Measurements from ENCODE around the gene C17orf67. TPM values are rescaled to one million over a fixed set of nuclear protein-coding genes. Genes with fewer than 3 reads are reported as not detected.

C17orf67 gene
- total RNA-seq, 1 experiment from 2014 or later: 2.9 TPM

- 0 out of 2 replicates have a peak, but pooled peaks cover 6% of the 10 kb centered on the region for H3K4me1 ChIP-seq
- Mint-ChIP-seq H3K9me3 (ENCODE audit: unreplicated experiment) (no peaks in the 10 kb centered on the region), H3K27me3 (ENCODE audit: insufficient read depth, unreplicated experiment) (no peaks in the 10 kb centered on the region), H3K36me3 (ENCODE audit: insufficient read depth, unreplicated experiment) (peaks cover 13% of the 10 kb centered on the region), H3K4me3 (ENCODE audit: unreplicated experiment) (no peak overlapping the region), H3K4me1 (ENCODE audit: low read depth, unreplicated experiment) (no peaks in the 10 kb centered on the region), H3K27ac (ENCODE audit: unreplicated experiment) (no peak overlapping the region)
- intact Hi-C loops (cut with micrococcal nuclease; ENCODE audit: unreplicated experiment): loop anchor here (1.0 to 5.0 kb wide), 2 partner anchors 47 to 76 kb away; no protein-coding TSS in a partner anchor
- no peak overlapping the region for H3K4me3 ChIP-seq (ENCODE audit: low read depth, low read length)
- ChIA-PET CTCF (no interaction called here), POLR2A (no interaction called here)
- BruUV-seq (replicated peaks): no TSS peak
- DNase-seq: no peak
- TF ChIP-seq, protein P1, sequence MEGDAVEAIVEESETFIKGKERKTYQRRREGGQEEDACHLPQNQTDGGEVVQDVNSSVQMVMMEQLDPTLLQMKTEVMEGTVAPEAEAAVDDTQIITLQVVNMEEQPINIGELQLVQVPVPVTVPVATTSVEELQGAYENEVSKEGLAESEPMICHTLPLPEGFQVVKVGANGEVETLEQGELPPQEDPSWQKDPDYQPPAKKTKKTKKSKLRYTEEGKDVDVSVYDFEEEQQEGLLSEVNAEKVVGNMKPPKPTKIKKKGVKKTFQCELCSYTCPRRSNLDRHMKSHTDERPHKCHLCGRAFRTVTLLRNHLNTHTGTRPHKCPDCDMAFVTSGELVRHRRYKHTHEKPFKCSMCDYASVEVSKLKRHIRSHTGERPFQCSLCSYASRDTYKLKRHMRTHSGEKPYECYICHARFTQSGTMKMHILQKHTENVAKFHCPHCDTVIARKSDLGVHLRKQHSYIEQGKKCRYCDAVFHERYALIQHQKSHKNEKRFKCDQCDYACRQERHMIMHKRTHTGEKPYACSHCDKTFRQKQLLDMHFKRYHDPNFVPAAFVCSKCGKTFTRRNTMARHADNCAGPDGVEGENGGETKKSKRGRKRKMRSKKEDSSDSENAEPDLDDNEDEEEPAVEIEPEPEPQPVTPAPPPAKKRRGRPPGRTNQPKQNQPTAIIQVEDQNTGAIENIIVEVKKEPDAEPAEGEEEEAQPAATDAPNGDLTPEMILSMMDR (IDR thresholded peaks at IDR 0.05; ENCODE audit: insufficient read depth in 1 of 2, low read depth in 1 of 2, low read length in 1 of 2, severe bottlenecking in 1 of 2, unreplicated experiment in 1 of 2): peak in 1 of 2 experiments; percentile 17
- no peaks in the 10 kb centered on the region for H3K27me3 ChIP-seq (replicated peaks; ENCODE audit: control insufficient read depth, insufficient read depth, low read length)
- no peaks in the 10 kb centered on the region for H3K36me3 ChIP-seq (ENCODE audit: control insufficient read depth, insufficient read depth, low read length)
- no peaks in the 10 kb centered on the region for H3K9me3 ChIP-seq
Observed at GRCh38 chr17:56866496-56866895, 32.8 kb upstream of the C17orf67 start.

DNA sequence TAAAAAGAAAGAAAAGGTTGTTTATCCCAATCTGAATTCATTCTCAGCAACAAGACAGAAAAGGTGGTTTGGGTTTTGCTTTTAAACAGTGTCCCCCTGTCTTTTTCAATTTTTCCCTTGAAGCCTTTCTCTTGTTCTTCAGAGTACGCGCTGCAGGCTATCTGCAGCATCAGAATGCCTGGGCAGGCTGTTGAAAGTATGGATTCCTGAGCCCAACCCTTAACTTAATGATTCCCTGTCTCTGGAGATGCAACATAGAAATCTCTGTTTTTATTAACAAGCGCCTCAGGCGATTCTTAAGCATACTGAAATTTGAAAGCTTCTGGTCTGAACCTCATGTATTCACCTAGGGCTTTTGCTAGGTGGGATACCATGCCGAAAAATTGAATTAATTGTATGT, 32.4 kb upstream of the C17orf67 start:
- Histone ChIP-seq H3K9me3 (no peaks in the 10 kb centered on the region), H3K36me3 (ENCODE audit: control insufficient read depth, insufficient read depth, low read length) (no peaks in the 10 kb centered on the region), H3K4me3 (ENCODE audit: low read depth, low read length) (no peak overlapping the region), H3K27me3 (replicated peaks; ENCODE audit: control insufficient read depth, insufficient read depth, low read length) (no peaks in the 10 kb centered on the region), H3K4me1 (0 out of 2 replicates have a peak, but pooled peaks cover 6% of the 10 kb centered on the region)
- Mint-ChIP-seq H3K27me3 (ENCODE audit: insufficient read depth, unreplicated experiment) (no peaks in the 10 kb centered on the region), H3K27ac (ENCODE audit: unreplicated experiment) (no peak overlapping the region), H3K36me3 (ENCODE audit: insufficient read depth, unreplicated experiment) (peaks cover 17% of the 10 kb centered on the region), H3K4me3 (ENCODE audit: unreplicated experiment) (no peak overlapping the region), H3K9me3 (ENCODE audit: unreplicated experiment) (no peaks in the 10 kb centered on the region), H3K4me1 (ENCODE audit: low read depth, unreplicated experiment) (no peaks in the 10 kb centered on the region)
- CTCF ChIA-PET: no interaction called here
- intact Hi-C loops (cut with micrococcal nuclease; ENCODE audit: unreplicated experiment): loop anchor here (1.0 to 5.0 kb wide), 2 partner anchors 47 to 76 kb away; no protein-coding TSS in a partner anchor
- no TSS peak for BruUV-seq (replicated peaks)
- DNase-seq: no peak
- TF ChIP-seq, protein P1 (IDR thresholded peaks at IDR 0.05; ENCODE audit: insufficient read depth in 1 of 2, low read depth in 1 of 2, low read length in 1 of 2, severe bottlenecking in 1 of 2, unreplicated experiment in 1 of 2): no peak
- POLR2A ChIA-PET: no interaction called here

DNA sequence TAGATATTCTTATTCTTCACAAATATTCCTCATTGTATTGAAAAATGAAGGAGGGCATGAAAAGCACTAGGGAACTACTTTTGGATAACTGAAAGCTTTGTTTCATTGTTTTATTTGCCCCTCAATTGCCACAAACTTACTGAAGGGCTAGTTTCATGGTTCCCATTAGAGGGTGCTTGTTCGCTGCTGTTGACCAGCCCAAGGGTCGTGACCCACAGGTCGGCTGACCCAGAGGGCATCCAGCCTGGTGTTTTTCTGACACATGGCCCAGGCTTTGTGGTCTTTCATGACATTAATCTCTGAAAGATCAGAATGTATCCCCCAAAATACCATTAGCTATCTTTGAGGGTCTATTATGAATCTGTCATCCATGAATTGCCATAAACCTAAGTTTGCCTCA, 30.3 kb upstream of the C17orf67 start:
- no peak overlapping the region for H3K27ac Mint-ChIP-seq (ENCODE audit: unreplicated experiment)
- H3K4me3 ChIP-seq (ENCODE audit: low read depth, low read length): no peak overlapping the region
- H3K9me3 ChIP-seq: no peaks in the 10 kb centered on the region
- no peaks in the 10 kb centered on the region for H3K27me3 ChIP-seq (replicated peaks; ENCODE audit: control insufficient read depth, insufficient read depth, low read length)
- ChIA-PET POLR2A (no interaction called here), CTCF (no interaction called here)
- H3K9me3 Mint-ChIP-seq (ENCODE audit: unreplicated experiment): no peaks in the 10 kb centered on the region
- H3K36me3 ChIP-seq (ENCODE audit: control insufficient read depth, insufficient read depth, low read length): no peaks in the 10 kb centered on the region
- intact Hi-C loops (cut with micrococcal nuclease; ENCODE audit: unreplicated experiment): no loop called here
- H3K4me1 ChIP-seq: no peaks in the 10 kb centered on the region
- H3K4me3 Mint-ChIP-seq (ENCODE audit: unreplicated experiment): no peak overlapping the region
- no peaks in the 10 kb centered on the region for H3K27me3 Mint-ChIP-seq (ENCODE audit: insufficient read depth, unreplicated experiment)
- BruUV-seq (replicated peaks): no TSS peak
- no peaks in the 10 kb centered on the region for H3K4me1 Mint-ChIP-seq (ENCODE audit: low read depth, unreplicated experiment)
- H3K36me3 Mint-ChIP-seq (ENCODE audit: insufficient read depth, unreplicated experiment): peaks cover 30% of the 10 kb centered on the region
- TF ChIP-seq, protein P1 (IDR thresholded peaks at IDR 0.05; ENCODE audit: insufficient read depth in 1 of 2, low read depth in 1 of 2, low read length in 1 of 2, severe bottlenecking in 1 of 2, unreplicated experiment in 1 of 2): no peak
- no peak for DNase-seq
